Measurements from ENCODE around the gene MYMX.
"Not testable (repeated sequence)": the region's sequence is repeated elsewhere in the genome, so short reads cannot be mapped to it uniquely, and the experiment has no call there.

The MYMX gene

DNA sequence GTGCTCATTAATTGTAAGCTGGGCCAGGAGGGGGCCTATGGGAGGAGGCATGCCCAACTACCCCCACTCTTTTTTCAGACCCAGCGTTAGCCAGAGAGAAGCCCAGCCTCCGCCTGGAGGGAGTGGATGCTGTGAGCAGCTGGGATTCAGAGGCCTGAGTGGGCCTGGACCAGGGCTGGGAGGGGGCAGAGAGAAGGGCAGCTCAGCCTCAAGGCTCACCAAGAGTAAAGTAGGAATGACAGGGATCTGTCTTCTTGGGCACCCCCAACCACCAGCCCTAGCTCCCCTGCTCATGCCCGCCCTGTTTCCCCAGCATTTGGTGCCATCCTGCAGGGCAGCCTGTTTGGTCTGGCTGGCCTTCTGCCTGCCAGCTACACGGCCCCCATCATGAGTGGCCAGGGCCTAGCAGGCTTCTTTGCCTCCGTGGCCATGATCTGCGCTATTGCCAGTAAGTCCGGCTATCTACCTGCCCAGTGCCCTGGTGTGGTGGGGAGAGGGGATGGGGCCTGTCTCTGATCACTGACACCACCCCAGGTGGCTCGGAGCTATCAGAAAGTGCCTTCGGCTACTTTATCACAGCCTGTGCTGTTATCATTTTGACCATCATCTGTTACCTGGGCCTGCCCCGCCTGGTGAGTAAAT, 13.4 kb downstream of the MYMX start:
- in situ Hi-C loops (cut with MboI; ENCODE audit: low sequenced_read_pairs): no loop called here

DNA sequence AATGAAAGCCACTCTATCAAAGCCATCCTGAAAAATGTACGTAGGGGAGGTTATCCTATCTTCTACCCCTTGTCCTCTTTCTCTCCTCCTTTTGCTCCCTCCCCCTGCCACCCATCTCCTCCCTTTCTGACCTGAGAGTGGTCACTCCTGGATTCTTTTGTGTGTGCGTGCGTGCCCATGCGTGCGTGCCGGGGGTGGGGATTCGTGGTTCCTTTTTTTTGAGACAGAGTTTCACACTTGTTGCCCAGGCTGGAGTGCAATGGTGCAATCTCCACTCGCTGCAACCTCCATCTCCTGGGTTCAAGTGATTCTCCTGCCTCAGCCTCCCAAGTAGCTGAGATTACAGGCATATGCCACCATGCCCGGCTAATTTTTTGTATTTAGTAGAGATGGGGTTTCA, 14.7 kb downstream of the MYMX start:
- in situ Hi-C loops (cut with MboI; ENCODE audit: low sequenced_read_pairs): not testable (repeated sequence)

DNA sequence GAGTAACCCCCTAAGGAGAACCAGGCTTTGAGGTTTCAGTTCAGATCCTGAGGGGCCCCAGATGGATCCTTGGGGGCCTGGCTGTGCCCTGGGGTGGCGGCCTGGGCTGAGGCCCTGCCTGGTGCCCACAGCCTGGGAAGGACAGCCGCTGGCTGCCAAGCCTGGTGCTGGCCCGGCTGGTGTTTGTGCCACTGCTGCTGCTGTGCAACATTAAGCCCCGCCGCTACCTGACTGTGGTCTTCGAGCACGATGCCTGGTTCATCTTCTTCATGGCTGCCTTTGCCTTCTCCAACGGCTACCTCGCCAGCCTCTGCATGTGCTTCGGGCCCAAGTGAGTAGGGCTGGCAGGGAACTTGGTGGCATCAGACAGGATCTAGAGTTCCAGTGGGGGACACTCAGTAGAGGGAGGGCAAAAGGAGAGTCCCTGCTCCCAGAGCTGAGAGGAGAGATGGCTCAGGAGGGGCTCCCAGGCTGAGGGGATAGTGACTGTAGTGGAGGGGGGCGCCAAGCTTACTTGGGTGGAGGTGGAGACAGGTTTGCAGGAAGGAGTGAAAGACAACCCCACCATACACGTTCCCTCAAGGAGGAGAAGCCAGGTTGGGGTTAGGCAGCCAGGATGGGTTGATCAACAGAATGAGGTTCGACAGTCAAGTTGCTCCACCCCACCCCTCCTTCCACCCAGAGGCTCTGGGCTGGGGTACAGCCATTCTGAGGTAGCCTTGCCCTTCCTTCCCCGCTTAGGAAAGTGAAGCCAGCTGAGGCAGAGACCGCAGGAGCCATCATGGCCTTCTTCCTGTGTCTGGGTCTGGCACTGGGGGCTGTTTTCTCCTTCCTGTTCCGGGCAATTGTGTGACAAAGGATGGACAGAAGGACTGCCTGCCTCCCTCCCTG, 16.2 kb downstream of the MYMX start:
- in situ Hi-C loops (cut with MboI; ENCODE audit: low sequenced_read_pairs): no loop called here

- in situ Hi-C loops (cut with MboI; ENCODE audit: low sequenced_read_pairs): no loop called here
Measured at GRCh38 chr6:44233567-44234100, 16.9 kb downstream of the MYMX start.

GRCh38 chr6:44234101-44235025, 17.6 kb downstream of the MYMX start:
- in situ Hi-C loops (cut with MboI; ENCODE audit: low sequenced_read_pairs): no loop called here

DNA sequence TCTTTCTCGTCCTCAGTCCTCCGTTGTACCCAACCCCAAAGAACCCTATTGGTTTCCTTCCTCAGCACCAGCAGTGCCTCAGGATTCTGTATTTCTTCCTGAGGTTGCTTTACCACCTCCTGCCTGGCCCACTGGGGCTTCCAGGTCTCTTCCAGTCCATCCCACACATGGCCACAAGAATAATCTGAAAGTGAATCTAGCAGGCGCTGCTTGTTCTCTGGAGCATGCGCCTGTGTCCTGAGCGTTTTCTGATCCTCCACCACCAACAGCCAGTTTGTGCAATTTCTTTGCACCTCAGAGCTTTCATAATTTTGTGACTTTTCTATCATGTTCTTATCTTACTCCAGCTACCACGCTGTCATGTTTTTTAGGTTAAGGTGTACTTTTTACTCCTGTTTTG, 18.5 kb downstream of the MYMX start:
- in situ Hi-C loops (cut with MboI; ENCODE audit: low sequenced_read_pairs): no loop called here

GRCh38 chr6:44235891-44236516, 19.3 kb downstream of the MYMX start:
- in situ Hi-C loops (cut with MboI; ENCODE audit: low sequenced_read_pairs): no loop called here

- in situ Hi-C loops (cut with MboI; ENCODE audit: low sequenced_read_pairs): no loop called here
Measured at GRCh38 chr6:44237021-44237812, 20.5 kb downstream of the MYMX start.

DNA sequence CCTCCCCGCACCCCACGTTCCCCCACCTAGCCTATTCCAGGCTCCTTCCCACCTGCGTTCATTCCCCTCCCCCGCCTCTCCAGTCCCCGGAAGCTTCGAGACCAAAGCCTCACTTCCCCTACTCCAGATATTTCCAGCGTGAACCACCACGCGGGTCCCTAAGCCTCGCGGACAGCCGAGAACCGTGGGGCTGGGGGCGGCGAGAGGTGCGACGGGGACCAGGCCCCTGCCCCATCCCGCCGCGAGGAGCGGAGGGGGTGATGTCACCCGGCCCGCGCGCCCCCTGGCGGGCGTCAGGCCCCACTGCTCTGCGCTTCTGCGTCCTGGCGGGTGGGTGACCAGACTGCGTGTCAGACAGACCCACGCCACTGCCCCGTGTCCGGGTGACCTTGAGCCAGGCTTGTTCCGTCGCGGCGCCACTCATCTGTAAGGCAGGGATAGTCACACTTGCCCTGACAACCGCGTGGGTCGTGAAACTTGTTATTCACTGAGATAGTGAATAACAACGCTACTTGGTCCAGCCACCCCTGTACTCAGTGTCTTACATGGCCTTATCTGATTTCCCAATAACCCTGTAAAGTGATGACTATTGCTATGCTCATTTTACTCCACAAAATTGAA, 21.2 kb downstream of the MYMX start:
- in situ Hi-C loops (cut with MboI; ENCODE audit: low sequenced_read_pairs): no loop called here

- in situ Hi-C loops (cut with MboI; ENCODE audit: low sequenced_read_pairs): no loop called here
Measured at GRCh38 chr6:44238687-44239350, 22.1 kb downstream of the MYMX start.

GRCh38 chr6:44243345-44243744, 26.6 kb downstream of the MYMX start:
- in situ Hi-C loops (cut with MboI; ENCODE audit: low sequenced_read_pairs): no loop called here

DNA sequence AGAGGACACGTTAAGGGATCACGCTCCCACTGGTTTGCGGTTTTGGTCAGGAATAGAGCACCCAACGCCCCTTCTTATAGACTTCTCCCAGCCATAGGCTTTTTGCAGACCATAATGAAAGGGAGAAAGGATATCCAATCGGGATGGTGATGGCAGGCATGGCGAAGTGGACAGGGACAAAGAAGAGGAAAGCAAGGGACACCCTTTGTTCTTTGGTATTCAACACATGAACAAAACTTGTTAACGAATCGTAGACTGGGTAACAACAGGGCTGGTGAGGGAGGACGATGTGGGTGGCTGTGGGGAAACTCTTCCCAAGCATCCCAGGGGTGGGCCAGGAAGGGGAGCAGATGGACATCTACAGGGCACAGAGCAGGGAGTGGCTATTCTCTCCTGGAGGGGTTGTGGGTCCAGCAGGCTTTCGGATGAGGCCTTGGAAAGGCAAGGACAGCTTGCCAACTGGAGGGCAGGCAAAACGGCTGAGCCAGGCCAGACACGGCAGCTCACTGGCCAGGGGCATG, 28.7 kb downstream of the MYMX start:
- in situ Hi-C loops (cut with MboI; ENCODE audit: low sequenced_read_pairs): loop anchor here (5.0 kb wide), 1 partner anchor 73 kb away; no protein-coding TSS in a partner anchor

DNA sequence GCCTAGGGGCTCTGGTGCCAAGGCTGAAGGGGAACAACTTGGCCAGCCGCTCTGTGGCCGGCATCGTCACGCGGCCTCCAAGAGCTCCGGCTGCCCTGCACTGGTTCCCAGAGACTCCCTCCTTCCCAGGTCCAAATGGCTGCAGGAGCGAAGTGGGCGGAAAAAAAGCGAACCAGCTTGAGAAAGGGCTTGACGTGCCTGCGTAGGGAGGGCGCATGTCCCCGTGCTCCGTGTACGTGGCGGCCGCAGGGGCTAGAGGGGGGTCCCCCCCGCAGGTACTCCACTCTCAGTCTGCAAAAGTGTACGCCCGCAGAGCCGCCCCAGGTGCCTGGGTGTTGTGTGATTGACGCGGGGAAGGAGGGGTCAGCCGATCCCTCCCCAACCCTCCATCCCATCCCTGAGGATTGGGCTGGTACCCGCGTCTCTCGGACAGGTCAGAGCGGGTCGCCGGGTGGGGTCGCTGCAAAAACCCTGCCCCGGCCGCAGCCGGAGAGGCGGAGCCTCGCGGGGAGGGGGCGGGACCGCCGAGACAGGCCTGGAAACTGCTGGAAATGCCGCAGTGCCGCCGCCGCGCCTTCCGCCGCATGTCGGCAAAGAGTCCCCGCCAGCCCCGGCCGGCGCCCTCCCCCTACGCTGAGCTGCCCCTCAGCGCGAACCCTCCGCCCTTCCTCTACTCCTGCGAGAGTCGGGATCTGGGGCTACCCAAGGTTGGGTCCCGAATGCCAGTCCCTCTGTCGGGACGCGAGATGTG, 29.4 kb downstream of the MYMX start:
- in situ Hi-C loops (cut with MboI; ENCODE audit: low sequenced_read_pairs): loop anchor here (5.0 kb wide), 1 partner anchor 74 kb away; no protein-coding TSS in a partner anchor

DNA sequence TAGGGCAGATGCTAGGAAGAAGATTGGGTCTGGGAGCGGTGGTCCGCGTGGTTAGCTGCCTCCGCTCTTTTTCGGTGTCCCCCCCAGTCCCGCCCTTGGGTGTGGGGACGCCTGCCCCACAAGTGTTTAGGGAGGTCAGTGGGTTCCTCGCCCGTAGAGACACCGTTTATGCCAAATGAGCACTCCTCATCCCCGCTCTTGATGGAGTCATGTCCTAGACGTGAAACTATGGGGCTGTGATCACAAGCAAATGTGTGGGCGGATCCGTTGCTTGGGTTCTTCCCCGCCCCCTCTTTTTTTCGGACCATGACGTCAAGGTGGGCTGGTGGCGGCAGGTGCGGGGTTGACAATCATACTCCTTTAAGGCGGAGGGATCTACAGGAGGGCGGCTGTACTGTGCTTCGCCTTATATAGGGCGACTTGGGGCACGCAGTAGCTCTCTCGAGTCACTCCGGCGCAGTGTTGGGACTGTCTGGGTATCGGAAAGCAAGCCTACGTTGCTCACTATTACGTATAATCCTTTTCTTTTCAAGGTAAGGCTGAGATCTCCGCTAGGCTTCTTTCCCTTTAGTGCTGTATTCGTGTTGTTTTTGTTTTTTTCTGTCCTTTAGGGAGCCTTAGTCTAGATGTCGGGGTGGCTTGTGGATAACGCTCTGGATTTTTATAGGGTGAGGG, 30.1 kb downstream of the MYMX start, which contains the start of gene HSP90AB1:
Gene HSP90AB1 (plus strand): TSS at position 439 of the 675 bp plus-strand sequence. CDS start 1,529 bp downstream, outside the sequence.
- in situ Hi-C loops (cut with MboI; ENCODE audit: low sequenced_read_pairs): loop anchor here (5.0 kb wide), 1 partner anchor 74 kb away; no protein-coding TSS in a partner anchor

DNA sequence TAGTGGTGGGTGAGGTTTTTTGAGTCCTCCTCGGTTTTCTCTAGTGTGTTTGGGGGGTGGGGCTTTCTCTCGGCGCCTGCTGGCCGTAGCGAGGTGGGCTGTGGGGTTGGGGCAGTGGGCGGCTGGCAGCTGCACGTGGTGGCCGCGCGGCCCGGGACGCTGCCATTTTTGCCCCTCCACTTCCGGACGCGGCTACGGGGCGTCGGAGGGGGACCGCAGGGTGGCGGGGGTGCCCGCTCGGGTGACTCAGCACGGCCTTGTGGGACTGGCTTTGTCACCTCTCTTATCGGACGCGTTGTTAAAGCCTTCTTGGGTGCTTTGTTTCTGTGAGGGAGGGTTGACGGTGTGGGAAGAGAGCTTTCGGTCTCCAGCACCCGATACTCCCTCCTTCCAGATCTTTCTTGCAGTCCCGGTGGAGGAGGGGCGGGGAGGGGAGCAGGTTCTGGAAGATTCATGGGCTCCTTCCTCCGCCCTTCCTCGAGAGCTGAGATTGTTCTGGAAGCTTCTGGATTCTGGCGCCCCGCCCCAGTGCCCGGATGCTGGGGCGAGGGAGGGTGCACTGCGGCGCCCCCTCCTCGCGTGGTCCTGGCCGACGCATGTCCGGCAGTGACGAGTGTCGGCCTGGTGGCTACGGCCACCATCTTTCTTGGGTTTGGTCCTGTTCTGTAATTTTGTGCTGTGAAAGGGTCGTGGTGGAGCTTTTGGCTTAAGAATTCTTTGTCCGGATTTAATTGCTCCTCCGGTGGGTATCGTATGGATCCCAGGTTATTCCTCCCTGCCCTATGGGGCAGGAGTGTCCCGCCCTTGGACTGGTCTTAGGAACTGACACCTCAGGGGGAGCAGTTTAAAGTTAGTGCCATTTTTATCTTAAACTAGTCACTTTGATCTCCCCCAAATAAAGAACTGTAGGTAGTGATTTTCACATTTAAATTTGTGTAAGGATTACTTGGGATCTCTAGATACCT, 30.9 kb downstream of the MYMX start:
- in situ Hi-C loops (cut with MboI; ENCODE audit: low sequenced_read_pairs): loop anchor here (5.0 kb wide), 1 partner anchor 75 kb away; no protein-coding TSS in a partner anchor

- in situ Hi-C loops (cut with MboI; ENCODE audit: low sequenced_read_pairs): loop anchor here (5.0 kb wide), 1 partner anchor 76 kb away; no protein-coding TSS in a partner anchor
Measured at GRCh38 chr6:44248579-44248978, 31.9 kb downstream of the MYMX start.
